ENCODE results near the gene AFAP1L2. TPM values are rescaled to one million over a fixed set of nuclear protein-coding genes. Genes with fewer than 3 reads are reported as not detected.
A peak's percentile ranks its signal among the peaks of the same experiment; 100 is the strongest.

AFAP1L2 gene
- total RNA-seq, 4 donors from 2014 or later = 3.7 to 18.8 (median 4.5) TPM

DNA sequence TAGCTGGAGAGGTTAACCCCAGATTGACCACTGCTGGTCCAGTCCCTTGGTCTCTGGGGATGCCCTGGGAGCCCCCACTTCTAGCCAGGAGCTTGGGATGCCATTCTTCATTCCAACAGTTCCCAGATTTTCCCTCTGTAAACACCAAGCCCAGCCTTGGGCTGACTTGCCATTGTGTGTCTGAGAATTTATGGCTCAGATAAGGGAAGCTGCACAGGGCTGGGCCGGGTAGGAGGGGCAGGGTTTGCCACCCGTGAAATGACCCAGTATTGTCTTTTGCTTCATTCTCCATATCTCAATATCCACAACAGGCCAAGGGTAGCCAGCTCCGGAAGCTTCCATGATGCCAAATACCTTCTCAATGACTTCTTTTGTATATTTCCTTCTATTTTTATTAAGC, 32.1 kb downstream of the AFAP1L2 start:
- ATAC-seq (ENCODE audit: low FRiP score) (no peak), DNase-seq (ENCODE audit: low spot score) (no peak)
- TF ChIP-seq CTCF (IDR thresholded peaks at IDR 0.05) = no peak

- no peak for DNase-seq (ENCODE audit: low spot score)
- TF ChIP-seq CTCF (IDR thresholded peaks at IDR 0.05) = no peak
- ATAC-seq (ENCODE audit: low FRiP score) = no peak
These were observed 33.3 kb downstream of the AFAP1L2 start for GRCh38 chr10:114370966-114371365.

- no peak for TF ChIP-seq CTCF (IDR thresholded peaks at IDR 0.05)
- DNase-seq (ENCODE audit: low spot score) = no peak
These were observed 34.1 kb downstream of the AFAP1L2 start for GRCh38 chr10:114370199-114370598.

GRCh38 chr10:114368057-114368391, 36.3 kb downstream of the AFAP1L2 start:
- no peak for TF ChIP-seq CTCF (IDR thresholded peaks at IDR 0.05)
- ATAC-seq (ENCODE audit: low FRiP score) (no peak), DNase-seq (ENCODE audit: low spot score) (no peak)

More at GRCh38 chr10:114370199-114370598, 34.1 kb downstream of the AFAP1L2 start:
- ATAC-seq (ENCODE audit: low FRiP score) = no peak

DNA sequence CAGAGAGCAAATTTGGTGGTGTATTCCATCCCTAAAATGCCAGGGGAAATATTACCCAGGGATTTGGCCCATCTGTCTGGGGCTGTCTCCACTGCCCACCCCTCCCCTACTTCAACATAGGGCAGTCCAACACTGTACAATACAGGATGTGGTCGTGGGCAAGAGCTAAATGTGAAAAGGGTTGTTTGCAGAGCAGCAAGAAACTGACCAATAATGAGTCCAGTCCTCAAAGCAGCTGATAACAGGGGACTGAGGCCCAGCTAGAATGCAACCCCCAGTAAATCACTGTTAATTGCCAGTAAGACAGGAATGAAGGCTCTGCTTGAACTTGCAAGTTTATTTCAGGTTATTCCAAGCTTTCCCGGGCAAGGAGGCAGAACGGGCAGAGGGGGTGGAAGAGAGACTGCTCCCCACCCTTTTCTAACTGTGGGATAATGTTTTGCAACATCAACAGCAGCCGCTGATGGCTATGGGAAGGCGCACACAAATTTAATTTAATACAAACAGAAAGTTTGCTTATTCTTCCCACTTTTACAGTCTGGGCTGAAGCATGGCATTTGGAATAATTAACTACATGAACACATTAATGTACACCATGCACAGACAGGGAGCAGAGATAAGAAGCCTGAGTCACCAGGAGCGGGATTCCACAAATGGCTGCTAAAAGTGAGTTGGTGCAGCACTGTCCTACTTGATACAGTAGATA, 36.8 kb downstream of the AFAP1L2 start:
- ATAC-seq (ENCODE audit: low FRiP score) (peak; percentile 67), DNase-seq (ENCODE audit: low spot score) (no peak)
- TF ChIP-seq CTCF (IDR thresholded peaks at IDR 0.05) = no peak

DNA sequence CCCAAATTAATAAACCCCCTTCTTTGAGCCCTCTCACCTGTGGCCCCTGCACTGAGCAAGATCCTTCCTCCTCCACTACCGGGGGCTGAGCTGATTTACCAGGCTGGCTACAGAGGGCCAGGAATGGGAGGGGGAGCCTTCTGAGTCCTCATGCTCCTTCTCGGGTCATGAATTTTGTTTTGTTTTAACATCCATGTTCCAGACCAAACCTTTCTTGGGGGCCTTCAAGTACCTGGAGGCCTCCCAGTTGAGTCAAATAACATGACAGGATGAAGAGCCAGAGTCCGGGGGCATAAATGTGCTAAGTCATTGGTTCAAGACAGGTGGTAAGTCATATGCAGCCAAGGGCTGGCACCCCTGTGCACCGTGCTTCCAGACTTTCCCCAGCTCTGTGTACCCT, 39.6 kb downstream of the AFAP1L2 start:
- TF ChIP-seq CTCF (IDR thresholded peaks at IDR 0.05) = no peak
- no peak for DNase-seq (ENCODE audit: low spot score)
- no peak for ATAC-seq (ENCODE audit: low FRiP score)

DNA sequence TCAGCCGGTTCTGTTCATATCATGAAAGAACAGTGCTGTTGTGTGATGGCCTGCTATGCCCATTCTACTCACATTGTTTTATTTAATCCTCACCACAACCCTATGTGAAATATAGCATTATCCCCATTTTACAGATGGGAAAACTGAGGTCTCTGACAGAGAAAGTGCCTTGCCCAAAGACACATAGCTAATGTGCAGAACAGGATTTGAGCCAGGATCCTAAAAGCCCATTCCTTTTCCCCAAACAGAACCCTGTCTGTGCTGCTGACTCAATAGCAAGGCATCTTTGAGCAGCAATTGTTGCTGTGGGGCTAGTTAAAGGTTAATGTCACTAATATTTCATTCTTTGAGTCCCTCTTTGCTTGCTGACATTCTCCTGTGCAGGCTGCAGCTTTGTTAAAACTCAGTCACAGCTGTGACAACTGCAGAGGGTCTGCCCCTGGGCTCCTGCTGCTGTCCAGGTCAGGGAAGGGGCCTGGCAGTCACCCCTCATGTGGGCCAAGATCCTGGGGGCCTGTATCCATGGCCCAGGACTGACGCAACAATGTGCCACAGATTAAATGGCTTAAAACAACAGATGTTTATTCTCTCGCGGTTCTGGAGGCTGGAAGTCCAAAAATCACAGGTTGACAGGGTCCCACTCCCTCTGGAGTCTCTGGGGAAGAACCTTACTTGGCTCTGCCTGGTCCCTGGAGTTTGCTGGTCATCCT, 40.4 kb downstream of the AFAP1L2 start:
- DNase-seq (ENCODE audit: low spot score) (no peak), ATAC-seq (ENCODE audit: low FRiP score) (no peak)
- no peak for TF ChIP-seq CTCF (IDR thresholded peaks at IDR 0.05)
